Astrocyte (in vitro differentiated cells and primary cell): ENCODE measurements around the gene OLA1. TPM values are rescaled to one million over a fixed set of nuclear protein-coding genes. Genes with fewer than 3 reads are reported as not detected.

Source experiments
- DNase-seq: peaks from one replicate; pipeline ENCODE4 v3.0.0-alpha.2; 2010; ENCODE audit warnings: low read depth
- FAIRE-seq: peaks from 2 replicates; lab custom pipeline; 2011; peaks lifted over from hg19 to GRCh38; lab: Jason Lieb, UNC
- H2AFZ ChIP-seq: 2 replicates; pipeline ENCODE4 v1.6.0; 2012; ENCODE audit warnings: low read depth, low read length, inconsistent platforms
- H3K27ac ChIP-seq: 2 replicates; pipeline ENCODE4 v1.5.1; 2011; ENCODE audit warnings: low read depth, low read length, inconsistent platforms
- H3K27me3 ChIP-seq: 2 replicates; pipeline ENCODE4 v1.6.0; 2011; ENCODE audit warnings: low read length, inconsistent platforms; ENCODE audit not compliant: insufficient read depth
- H3K36me3 ChIP-seq: 2 replicates; pipeline ENCODE4 v1.5.1; 2011; ENCODE audit warnings: low read length, inconsistent platforms; ENCODE audit not compliant: insufficient read depth
- H3K4me1 ChIP-seq: 2 replicates; pipeline ENCODE4 v1.5.1; 2011; ENCODE audit warnings: low read length, inconsistent platforms; ENCODE audit not compliant: insufficient read depth
- H3K4me2 ChIP-seq: 2 replicates; pipeline ENCODE4 v1.6.0; 2012; ENCODE audit warnings: low read length, inconsistent platforms
- H3K4me3 ChIP-seq: 2 replicates; pipeline ENCODE4 v1.5.1; 2011; ENCODE audit warnings: low read depth, mild to moderate bottlenecking, low read length, inconsistent platforms; ENCODE audit not compliant: insufficient read depth
- H3K79me2 ChIP-seq: 2 replicates; pipeline ENCODE4 v1.6.0; 2012; ENCODE audit warnings: mild to moderate bottlenecking, low read length, inconsistent platforms; ENCODE audit not compliant: insufficient read depth
- H3K9ac ChIP-seq: 2 replicates; pipeline ENCODE4 v1.6.0; 2012; ENCODE audit warnings: mild to moderate bottlenecking, low read length, inconsistent platforms
- H3K9me3 ChIP-seq: 2 replicates; pipeline ENCODE4 v1.5.1; 2012; ENCODE audit warnings: low read depth, mild to moderate bottlenecking, low read length, inconsistent platforms; ENCODE audit not compliant: insufficient read depth
- H4K20me1 ChIP-seq: 2 replicates; pipeline ENCODE4 v1.6.0; 2012; ENCODE audit warnings: low read length, inconsistent platforms; ENCODE audit not compliant: insufficient read depth
- H3K27ac Mint-ChIP-seq: one replicate; pipeline ENCODE4 v1.8.0; 2021; ENCODE audit warnings: mild to moderate bottlenecking, mixed read lengths; ENCODE audit not compliant: unreplicated experiment
- H3K27me3 Mint-ChIP-seq: one replicate; pipeline ENCODE4 v1.8.0; 2021; ENCODE audit warnings: low read depth, mixed read lengths; ENCODE audit not compliant: unreplicated experiment
- H3K36me3 Mint-ChIP-seq: one replicate; pipeline ENCODE4 v1.8.0; 2021; ENCODE audit warnings: low read depth, mixed read lengths; ENCODE audit not compliant: unreplicated experiment
- H3K4me1 Mint-ChIP-seq: one replicate; pipeline ENCODE4 v1.8.0; 2021; ENCODE audit warnings: low read depth, mixed read lengths; ENCODE audit not compliant: unreplicated experiment
- H3K4me3 Mint-ChIP-seq: one replicate; pipeline ENCODE4 v1.8.0; 2021; ENCODE audit warnings: mild to moderate bottlenecking, moderate library complexity, mixed read lengths; ENCODE audit not compliant: unreplicated experiment
- H3K9me3 Mint-ChIP-seq: one replicate; pipeline ENCODE4 v1.8.0; 2021; ENCODE audit warnings: mild to moderate bottlenecking, mixed read lengths; ENCODE audit not compliant: unreplicated experiment
- EZH2 ChIP-seq: IDR thresholded peaks from 2 replicates; pipeline ENCODE4 v1.6.1; 2012; ENCODE audit warnings: mild to moderate bottlenecking, low read length, inconsistent platforms; ENCODE audit not compliant: insufficient read depth
- total RNA-seq: library from RNA; stranded (reverse); gene quantifications from 2 replicates; pipeline ENCODE4 v1.2.1, GENCODE V29; 2021
- TF ChIP-seq, protein P1 (sequence below): IDR thresholded peaks from 2 replicates; pipeline ENCODE4 v1.5.1; 2011; ENCODE audit warnings: low read depth, mild to moderate bottlenecking, inconsistent platforms, low read length, moderate library complexity; ENCODE audit not compliant: insufficient read depth

The OLA1 gene
- total RNA-seq, 1 donor from 2014 or later: 104 TPM

DNA sequence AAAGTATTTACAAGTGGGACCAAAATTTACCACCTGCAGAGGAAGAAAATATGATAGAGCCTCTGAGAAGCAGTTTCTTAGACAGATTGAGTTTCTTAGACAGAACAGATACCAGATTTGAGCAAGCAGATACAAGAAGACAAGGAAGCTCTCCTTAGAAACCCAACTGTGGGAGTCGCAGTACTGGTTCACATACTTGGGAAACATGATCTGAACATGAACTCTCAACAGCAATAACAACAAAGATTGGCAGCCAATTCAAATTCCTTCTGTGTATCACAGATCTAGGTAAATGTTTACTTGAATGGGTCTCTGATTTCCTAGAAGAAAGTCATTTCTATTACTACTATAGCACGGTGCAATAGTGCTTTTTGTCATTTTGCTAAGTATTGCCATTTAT lies 82.1 kb downstream of the OLA1 start:
- Histone ChIP-seq H3K9ac (no peak overlapping the region), H3K4me2 (no peak overlapping the region), H3K9me3 (no peaks in the 10 kb centered on the region), H3K27ac (no peak overlapping the region), H3K79me2 (peaks cover 69% of the 10 kb centered on the region), H3K36me3 (no peaks in the 10 kb centered on the region), H4K20me1 (peaks cover 23% of the 10 kb centered on the region), H3K4me3 (no peak overlapping the region), H2AFZ (no peak overlapping the region), H3K4me1 (no peaks in the 10 kb centered on the region), H3K27me3 (no peaks in the 10 kb centered on the region)
- FAIRE-seq (peak; percentile 13), DNase-seq (no peak)
- Mint-ChIP-seq H3K27ac (no peak overlapping the region), H3K4me3 (no peak overlapping the region), H3K36me3 (peaks cover 13% of the 10 kb centered on the region), H3K9me3 (peaks cover 8% of the 10 kb centered on the region), H3K27me3 (no peaks in the 10 kb centered on the region), H3K4me1 (no peaks in the 10 kb centered on the region)
- TF ChIP-seq, protein P1, sequence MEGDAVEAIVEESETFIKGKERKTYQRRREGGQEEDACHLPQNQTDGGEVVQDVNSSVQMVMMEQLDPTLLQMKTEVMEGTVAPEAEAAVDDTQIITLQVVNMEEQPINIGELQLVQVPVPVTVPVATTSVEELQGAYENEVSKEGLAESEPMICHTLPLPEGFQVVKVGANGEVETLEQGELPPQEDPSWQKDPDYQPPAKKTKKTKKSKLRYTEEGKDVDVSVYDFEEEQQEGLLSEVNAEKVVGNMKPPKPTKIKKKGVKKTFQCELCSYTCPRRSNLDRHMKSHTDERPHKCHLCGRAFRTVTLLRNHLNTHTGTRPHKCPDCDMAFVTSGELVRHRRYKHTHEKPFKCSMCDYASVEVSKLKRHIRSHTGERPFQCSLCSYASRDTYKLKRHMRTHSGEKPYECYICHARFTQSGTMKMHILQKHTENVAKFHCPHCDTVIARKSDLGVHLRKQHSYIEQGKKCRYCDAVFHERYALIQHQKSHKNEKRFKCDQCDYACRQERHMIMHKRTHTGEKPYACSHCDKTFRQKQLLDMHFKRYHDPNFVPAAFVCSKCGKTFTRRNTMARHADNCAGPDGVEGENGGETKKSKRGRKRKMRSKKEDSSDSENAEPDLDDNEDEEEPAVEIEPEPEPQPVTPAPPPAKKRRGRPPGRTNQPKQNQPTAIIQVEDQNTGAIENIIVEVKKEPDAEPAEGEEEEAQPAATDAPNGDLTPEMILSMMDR: no peak
- TF ChIP-seq EZH2: no peak

DNA sequence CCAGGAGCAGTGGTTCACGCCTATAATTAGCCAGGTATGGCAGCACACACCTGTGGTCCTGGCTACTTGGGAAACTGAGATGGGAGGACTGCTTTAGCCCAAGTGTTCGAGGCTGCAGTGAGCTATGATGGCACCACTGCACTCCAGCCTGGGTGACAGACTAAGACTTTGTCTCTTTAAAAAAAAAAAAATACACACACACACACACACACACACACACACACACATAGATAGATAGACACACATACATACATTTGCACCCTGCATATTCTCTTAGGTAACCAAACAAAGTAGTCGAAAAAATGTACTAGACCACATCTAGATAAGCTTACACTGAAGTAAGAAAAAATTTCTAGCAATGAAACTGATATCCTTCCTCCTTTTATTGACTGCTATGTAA lies 86.8 kb downstream of the OLA1 start:
- H3K4me2 ChIP-seq: no peak overlapping the region
- no peaks in the 10 kb centered on the region for H3K9me3 ChIP-seq
- peaks cover 51% of the 10 kb centered on the region for H3K79me2 ChIP-seq
- H3K4me1 ChIP-seq: no peaks in the 10 kb centered on the region
- no peak overlapping the region for H3K27ac Mint-ChIP-seq
- H3K27ac ChIP-seq: no peak overlapping the region
- H3K9ac ChIP-seq: no peak overlapping the region
- DNase-seq (no peak), FAIRE-seq (no peak)
- no peak for TF ChIP-seq EZH2
- TF ChIP-seq, protein P1: no peak
- H3K36me3 Mint-ChIP-seq: peaks cover 4% of the 10 kb centered on the region
- H3K27me3 Mint-ChIP-seq: no peaks in the 10 kb centered on the region
- peaks cover 1% of the 10 kb centered on the region for H3K4me1 Mint-ChIP-seq
- H3K9me3 Mint-ChIP-seq: no peaks in the 10 kb centered on the region
- H2AFZ ChIP-seq: no peak overlapping the region
- peaks cover 31% of the 10 kb centered on the region for H4K20me1 ChIP-seq
- H3K27me3 ChIP-seq: no peaks in the 10 kb centered on the region
- no peak overlapping the region for H3K4me3 Mint-ChIP-seq
- no peaks in the 10 kb centered on the region for H3K36me3 ChIP-seq
- H3K4me3 ChIP-seq: no peak overlapping the region

DNA sequence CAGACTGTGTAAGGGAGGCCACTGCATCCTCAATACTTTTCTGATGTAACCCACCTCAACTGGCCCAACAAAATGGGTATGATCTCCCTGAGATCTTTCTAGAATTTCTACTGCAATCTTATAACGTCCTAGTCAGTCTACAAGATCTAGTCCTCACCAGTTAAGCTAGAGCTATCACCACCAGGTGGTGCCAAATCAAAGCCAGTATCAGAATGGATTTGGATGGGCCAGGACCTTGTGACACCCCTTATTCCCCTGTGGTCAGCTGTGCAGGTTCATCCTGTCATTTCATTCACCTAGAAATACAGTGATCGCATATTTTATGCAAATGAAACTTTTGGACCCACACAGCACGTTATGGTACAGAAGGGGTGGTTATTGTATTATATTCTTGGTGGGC lies 90.3 kb downstream of the OLA1 start:
- Histone ChIP-seq H3K9me3 (no peaks in the 10 kb centered on the region), H3K9ac (no peak overlapping the region), H3K36me3 (no peaks in the 10 kb centered on the region), H4K20me1 (peaks cover 42% of the 10 kb centered on the region), H3K27me3 (no peaks in the 10 kb centered on the region), H3K4me1 (peaks cover 3% of the 10 kb centered on the region), H3K4me2 (no peak overlapping the region), H2AFZ (no peak overlapping the region), H3K79me2 (peaks cover 26% of the 10 kb centered on the region), H3K27ac (no peak overlapping the region), H3K4me3 (no peak overlapping the region)
- H3K27me3 Mint-ChIP-seq: no peaks in the 10 kb centered on the region
- H3K9me3 Mint-ChIP-seq: no peaks in the 10 kb centered on the region
- no peak for DNase-seq
- H3K4me3 Mint-ChIP-seq: no peak overlapping the region
- H3K4me1 Mint-ChIP-seq: peaks cover 14% of the 10 kb centered on the region
- FAIRE-seq: no peak
- TF ChIP-seq, protein P1: peak; percentile 43
- TF ChIP-seq EZH2: no peak
- no peak overlapping the region for H3K27ac Mint-ChIP-seq
- H3K36me3 Mint-ChIP-seq: peaks cover 4% of the 10 kb centered on the region
